ENCODE data around the gene CYRIA. TPM values are rescaled to one million over a fixed set of nuclear protein-coding genes. Genes with fewer than 3 reads are reported as not detected.
A peak's percentile ranks its signal among the peaks of the same experiment; 100 is the strongest.

CYRIA gene
- total RNA-seq: under 1 TPM; 0.20 to 0.31 TPM

DNA sequence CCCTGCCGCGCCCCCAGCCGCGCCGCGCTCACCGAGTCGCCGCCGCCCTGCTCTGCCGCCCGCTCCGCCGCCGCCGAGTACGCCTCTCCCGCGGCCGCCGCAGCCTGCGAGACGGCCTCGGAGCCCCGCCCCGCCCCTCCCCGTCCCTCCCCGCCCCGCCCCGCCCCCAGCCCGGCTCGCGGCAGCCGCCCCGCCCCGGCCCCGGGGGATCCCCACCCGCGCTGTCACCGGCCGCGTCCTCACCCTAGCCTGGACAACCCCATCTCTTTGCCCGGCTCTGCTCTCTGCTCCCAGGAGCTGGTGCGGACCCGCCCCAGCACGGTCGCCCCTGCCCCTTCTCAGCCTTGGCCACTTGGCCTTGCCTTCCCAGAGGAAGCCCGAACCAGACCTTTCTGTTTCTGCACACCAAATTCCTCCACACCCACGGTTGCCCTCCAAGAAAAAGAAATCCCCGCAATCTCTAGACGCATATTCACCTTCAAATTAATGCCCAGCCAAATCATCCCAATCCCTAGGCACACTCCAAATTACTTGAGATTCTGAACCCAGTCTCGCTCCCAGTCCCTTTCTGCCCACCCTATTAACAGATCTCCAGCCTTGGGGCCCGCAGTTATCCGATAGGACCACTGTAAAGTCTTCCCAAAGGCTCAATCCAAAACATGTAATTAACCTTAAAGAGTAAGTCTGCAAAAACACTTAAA lies at the start of gene CYRIA:
Gene CYRIA (minus strand): TSS at position 87 of the 701 bp plus-strand sequence. CDS start 77,715 bp downstream, outside the sequence.
- POLR2A ChIA-PET: no interaction called here
- Mint-ChIP-seq H3K4me1 (peaks cover 20% of the 10 kb centered on the region), H3K9me3 (no peaks in the 10 kb centered on the region), H3K4me3 (peak within 1 kb of the TSS; percentile 70), H3K27me3 (peaks cover 26% of the 10 kb centered on the region), H3K36me3 (ENCODE audit: low read depth) (no peaks in the 10 kb centered on the region), H3K27ac (peak within 1 kb of the TSS; percentile 83)
- CTCF ChIA-PET: interaction anchor here (1.0 kb wide), 1 partner anchor 12 kb away, joined by 3 read pairs; no protein-coding TSS in a partner anchor
- DNase-seq: peak; percentile 52

DNA sequence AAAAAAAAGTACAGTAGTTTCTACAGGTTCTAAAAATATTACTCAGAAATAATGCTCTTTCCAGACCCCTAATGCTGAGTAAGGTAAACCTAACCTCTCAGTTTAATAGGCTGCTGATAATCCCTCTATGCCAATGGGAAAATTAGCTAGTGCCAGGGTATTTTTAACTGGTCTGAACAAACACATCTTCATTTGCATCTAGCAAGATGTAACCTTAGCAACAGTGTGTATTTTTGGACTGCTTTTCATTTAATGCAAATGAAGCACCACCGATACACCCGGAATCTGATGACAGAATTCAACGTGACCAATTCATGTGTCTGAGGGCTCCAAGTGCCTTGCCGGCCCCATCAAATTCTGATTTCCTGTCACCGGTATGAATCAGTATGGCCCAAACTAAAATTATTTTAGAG lies 47.4 kb upstream of the CYRIA start:
- H3K4me1 Mint-ChIP-seq: no peaks in the 10 kb centered on the region
- H3K27ac Mint-ChIP-seq: no peak overlapping the region
- H3K27me3 Mint-ChIP-seq: peaks cover 4% of the 10 kb centered on the region
- ChIA-PET CTCF (no interaction called here), POLR2A (no interaction called here)
- H3K9me3 Mint-ChIP-seq: no peaks in the 10 kb centered on the region
- no peak for DNase-seq
- H3K4me3 Mint-ChIP-seq: no peak overlapping the region
- no peaks in the 10 kb centered on the region for H3K36me3 Mint-ChIP-seq (ENCODE audit: low read depth)

DNA sequence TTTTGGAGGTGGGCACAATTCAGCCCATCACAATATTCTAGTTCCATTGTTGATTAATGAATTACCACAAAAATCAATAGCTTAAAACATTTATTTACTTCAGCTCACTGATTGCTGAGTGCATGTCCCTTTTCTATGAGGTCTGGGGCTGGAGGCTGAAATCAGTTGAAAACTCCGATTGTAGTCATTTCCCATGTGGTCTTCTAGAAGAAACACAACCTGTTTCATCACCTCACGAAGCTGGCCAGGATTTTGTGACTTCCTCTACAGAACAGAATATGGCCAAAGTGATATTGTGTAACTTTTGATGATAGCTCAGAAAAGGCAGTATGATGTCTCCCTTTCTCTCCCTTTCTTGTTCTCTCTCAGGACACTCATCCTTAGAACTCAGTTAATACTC lies 44.1 kb upstream of the CYRIA start:
- H3K27ac Mint-ChIP-seq: no peak overlapping the region

DNA sequence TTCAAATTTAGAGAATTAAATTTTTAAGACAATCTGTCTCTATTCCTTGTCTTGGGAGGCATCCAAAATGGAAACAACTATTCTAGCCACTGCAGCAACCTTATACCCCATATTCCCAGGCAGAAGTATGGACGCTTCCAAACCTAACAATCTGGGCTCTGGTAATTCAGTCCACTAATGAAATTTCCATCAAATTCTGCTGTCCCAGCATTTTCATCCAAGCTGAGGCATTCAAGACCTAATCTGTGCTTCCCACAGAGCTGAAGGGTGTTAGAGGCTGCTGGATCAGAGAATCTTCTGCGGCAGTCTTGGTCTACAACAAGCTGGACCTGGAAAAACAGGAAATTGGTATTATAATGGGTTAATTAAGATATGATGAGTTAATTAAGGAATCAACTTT lies 42.5 kb upstream of the CYRIA start:
- no peaks in the 10 kb centered on the region for H3K9me3 Mint-ChIP-seq
- CTCF ChIA-PET: no interaction called here
- H3K27me3 Mint-ChIP-seq: no peaks in the 10 kb centered on the region
- no peak overlapping the region for H3K27ac Mint-ChIP-seq
- no peaks in the 10 kb centered on the region for H3K4me1 Mint-ChIP-seq
- POLR2A ChIA-PET: no interaction called here
- H3K36me3 Mint-ChIP-seq (ENCODE audit: low read depth): no peaks in the 10 kb centered on the region
- H3K4me3 Mint-ChIP-seq: no peak overlapping the region
- DNase-seq: no peak

More for the DNA sequence above, 44.1 kb upstream of the CYRIA start:
- H3K9me3 Mint-ChIP-seq: no peaks in the 10 kb centered on the region
- H3K27me3 Mint-ChIP-seq: peaks cover 4% of the 10 kb centered on the region
- no peak overlapping the region for H3K4me3 Mint-ChIP-seq
- no peak for DNase-seq
- POLR2A ChIA-PET: no interaction called here
- no peaks in the 10 kb centered on the region for H3K4me1 Mint-ChIP-seq
- CTCF ChIA-PET: no interaction called here
- H3K36me3 Mint-ChIP-seq (ENCODE audit: low read depth): no peaks in the 10 kb centered on the region

DNA sequence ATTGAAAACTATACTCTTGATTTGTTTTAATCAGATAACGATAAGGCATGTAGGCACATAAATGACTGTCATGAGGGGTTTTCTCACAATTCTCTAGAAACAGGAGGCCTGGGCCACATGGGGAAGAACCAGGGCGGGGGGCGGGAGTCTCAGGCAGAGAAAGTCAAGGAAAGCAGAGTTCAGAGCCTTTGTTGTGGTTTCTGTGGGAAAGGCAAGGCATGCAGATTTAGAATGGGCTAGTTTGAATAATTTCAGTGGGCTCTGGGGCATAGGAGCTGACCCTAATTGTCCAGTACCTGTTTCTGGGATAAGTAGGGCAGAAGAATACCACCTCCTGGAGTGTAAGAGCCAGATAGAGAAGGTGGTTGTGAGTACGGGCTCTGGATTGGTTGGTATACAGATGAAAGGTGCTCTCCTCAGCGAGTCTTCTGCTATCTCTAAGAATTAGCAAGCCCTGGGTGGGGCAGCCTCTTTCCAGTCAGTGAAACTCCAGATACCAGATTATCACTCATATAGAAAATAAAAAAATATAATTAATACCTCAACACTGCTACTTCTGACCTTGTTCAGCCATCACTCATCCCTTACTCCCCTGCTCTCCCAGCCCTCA lies 41.5 kb upstream of the CYRIA start:
- no peak for DNase-seq
- CTCF ChIA-PET: interaction anchor here (0.6 kb wide), 1 partner anchor 149 kb away, joined by 3 read pairs; no protein-coding TSS in a partner anchor
- Mint-ChIP-seq H3K27ac (no peak overlapping the region), H3K4me1 (no peaks in the 10 kb centered on the region), H3K9me3 (no peaks in the 10 kb centered on the region), H3K36me3 (ENCODE audit: low read depth) (no peaks in the 10 kb centered on the region), H3K27me3 (no peaks in the 10 kb centered on the region), H3K4me3 (no peak overlapping the region)
- POLR2A ChIA-PET: no interaction called here

DNA sequence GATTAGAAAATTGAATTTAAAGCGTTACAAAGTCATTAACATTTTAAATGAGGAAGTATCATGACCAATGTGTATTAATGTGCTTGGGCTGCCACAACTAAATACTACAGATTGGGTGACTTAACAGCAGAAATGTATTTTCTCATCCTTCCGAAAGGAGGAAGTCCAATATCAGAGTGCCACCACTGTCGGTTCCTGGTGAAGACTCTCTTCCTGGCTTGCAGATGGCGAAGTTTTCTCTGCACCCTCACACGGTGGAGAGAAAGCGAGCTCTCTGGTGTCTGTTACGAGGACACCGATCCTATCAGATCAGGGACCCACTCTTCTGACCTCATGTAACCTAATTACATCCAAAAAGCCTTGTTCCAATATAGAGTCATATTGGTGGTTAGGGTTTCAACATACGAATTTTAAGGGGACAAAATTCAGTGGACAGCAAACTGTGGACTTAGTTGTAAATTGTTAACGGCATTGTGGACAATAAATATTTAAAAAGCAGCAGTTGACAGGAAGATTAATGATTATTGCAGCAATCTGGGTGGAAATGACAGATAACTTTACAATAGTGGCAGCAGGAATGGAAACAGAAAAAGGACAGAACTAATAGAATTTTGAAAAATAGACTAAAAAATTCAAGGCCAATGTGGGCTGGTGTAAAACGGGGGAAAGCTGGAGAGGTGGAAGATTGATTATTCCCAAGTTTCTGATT lies 35.1 kb upstream of the CYRIA start:
- POLR2A ChIA-PET: no interaction called here
- Mint-ChIP-seq H3K4me3 (no peak overlapping the region), H3K36me3 (ENCODE audit: low read depth) (no peaks in the 10 kb centered on the region), H3K27ac (no peak overlapping the region), H3K4me1 (no peaks in the 10 kb centered on the region), H3K27me3 (peaks cover 4% of the 10 kb centered on the region), H3K9me3 (no peaks in the 10 kb centered on the region)
- no peak for DNase-seq
- CTCF ChIA-PET: no interaction called here

DNA sequence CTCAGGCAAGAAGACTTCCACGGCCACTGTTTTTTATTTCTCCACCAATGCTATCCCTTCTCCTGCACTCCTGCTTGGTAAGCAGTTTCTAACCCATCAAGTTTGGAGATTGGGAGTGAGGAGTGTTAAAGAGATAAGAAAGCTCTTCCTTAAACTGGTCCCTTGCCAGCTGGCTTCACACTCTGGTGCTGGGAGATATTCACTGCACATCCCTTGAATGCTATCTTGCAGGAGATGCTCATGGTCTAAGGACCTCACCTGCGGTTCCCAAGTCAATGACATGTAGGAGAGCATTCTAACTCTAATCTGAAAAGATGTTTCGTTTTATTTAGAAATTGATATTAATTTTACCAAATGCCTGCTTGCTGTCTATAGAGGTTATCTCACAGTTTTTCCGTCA lies 28.2 kb upstream of the CYRIA start:
- Mint-ChIP-seq H3K9me3 (no peaks in the 10 kb centered on the region), H3K4me3 (no peak overlapping the region), H3K4me1 (no peaks in the 10 kb centered on the region), H3K27ac (no peak overlapping the region), H3K27me3 (peaks cover 13% of the 10 kb centered on the region), H3K36me3 (ENCODE audit: low read depth) (no peaks in the 10 kb centered on the region)
- DNase-seq: no peak
- ChIA-PET CTCF (no interaction called here), POLR2A (no interaction called here)

DNA sequence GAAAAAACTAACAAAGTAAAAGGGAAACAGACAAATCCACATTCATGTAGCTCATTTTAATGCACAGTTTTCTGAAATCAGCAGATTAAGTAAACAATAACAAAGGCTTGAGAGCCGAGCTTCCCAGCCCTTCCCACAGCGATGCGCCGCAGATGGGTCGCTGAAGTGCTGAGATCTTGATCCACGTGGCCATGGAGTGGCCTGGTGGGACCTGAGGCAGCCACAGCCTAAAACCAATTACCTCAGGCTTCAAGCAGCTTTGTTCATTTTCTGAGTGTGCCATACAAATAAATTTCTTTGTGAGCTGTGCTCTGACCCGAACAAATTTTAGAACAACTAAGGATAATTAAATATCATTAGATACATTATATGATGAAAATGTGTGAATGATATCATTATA lies 25.6 kb upstream of the CYRIA start:
- Mint-ChIP-seq H3K4me3 (no peak overlapping the region), H3K27me3 (peaks cover 11% of the 10 kb centered on the region), H3K27ac (no peak overlapping the region), H3K9me3 (no peaks in the 10 kb centered on the region), H3K36me3 (ENCODE audit: low read depth) (no peaks in the 10 kb centered on the region), H3K4me1 (no peaks in the 10 kb centered on the region)
- no peak for DNase-seq
- CTCF ChIA-PET: no interaction called here
- POLR2A ChIA-PET: no interaction called here

DNA sequence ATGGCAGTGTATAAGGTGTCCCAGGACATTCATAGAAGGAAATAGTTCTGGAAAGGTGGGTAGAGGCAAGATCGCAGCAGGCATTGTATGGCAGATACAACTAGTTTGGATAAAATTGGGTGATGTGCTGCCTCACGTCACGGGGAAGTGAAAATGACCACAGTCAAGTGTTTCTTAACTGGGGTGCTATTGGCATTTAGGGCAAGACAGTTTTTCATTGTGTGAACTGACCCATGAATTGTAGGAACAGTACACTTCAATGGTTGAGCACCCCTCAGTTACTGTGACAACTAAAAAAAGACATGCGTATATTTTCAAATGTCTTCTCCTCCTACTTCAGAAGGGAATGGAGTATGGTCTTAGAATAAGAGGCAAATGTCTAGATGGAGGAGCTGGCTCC lies 22.3 kb upstream of the CYRIA start:
- ChIA-PET POLR2A (no interaction called here), CTCF (no interaction called here)
- no peak overlapping the region for H3K4me3 Mint-ChIP-seq
- no peaks in the 10 kb centered on the region for H3K36me3 Mint-ChIP-seq (ENCODE audit: low read depth)
- H3K4me1 Mint-ChIP-seq: no peaks in the 10 kb centered on the region
- H3K9me3 Mint-ChIP-seq: no peaks in the 10 kb centered on the region
- DNase-seq: no peak
- H3K27ac Mint-ChIP-seq: no peak overlapping the region
- peaks cover 9% of the 10 kb centered on the region for H3K27me3 Mint-ChIP-seq

DNA sequence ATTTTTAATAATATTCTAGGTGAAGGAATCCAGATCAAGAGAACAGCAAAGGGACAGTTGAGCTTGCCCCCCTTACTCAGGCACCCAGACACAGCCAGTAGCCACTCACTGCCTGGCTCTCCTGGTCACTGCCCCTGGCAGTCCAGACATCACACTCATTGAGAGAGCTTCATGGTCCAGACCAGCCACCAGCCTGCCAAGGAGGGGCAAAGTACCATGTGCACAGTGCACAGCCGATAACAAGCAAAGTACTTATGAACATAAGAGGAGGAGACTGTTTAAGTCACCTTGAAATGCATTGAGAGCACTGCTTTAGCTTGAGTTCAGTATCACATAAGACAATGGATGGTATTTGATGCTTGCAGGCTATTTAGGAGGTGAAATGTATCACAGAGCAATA lies 21.6 kb upstream of the CYRIA start:
- Mint-ChIP-seq H3K9me3 (no peaks in the 10 kb centered on the region), H3K27ac (no peak overlapping the region), H3K36me3 (ENCODE audit: low read depth) (no peaks in the 10 kb centered on the region), H3K27me3 (peaks cover 5% of the 10 kb centered on the region), H3K4me1 (no peaks in the 10 kb centered on the region), H3K4me3 (no peak overlapping the region)
- no peak for DNase-seq
- ChIA-PET CTCF (no interaction called here), POLR2A (no interaction called here)

DNA sequence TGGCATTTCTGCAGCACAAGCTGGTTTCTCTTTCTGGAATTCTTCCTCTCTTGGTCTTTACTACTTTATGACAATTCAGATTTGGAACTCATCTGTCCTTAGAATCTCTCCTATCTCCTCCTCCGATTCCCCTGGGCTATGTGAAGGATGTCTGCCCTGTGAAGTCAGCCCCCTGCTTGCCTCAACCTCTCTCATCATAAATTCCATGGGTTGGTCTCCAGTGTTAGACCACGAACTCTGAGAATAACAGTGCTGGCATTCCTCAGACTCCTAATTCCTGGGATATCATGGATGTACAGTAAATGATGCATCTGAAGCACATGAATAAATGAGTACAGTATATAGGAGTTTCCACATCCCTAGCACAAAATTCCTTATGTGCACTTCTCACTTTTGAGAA lies 21.0 kb upstream of the CYRIA start:
- Mint-ChIP-seq H3K4me1 (no peaks in the 10 kb centered on the region), H3K27me3 (peaks cover 5% of the 10 kb centered on the region), H3K36me3 (ENCODE audit: low read depth) (no peaks in the 10 kb centered on the region), H3K27ac (no peak overlapping the region), H3K9me3 (no peaks in the 10 kb centered on the region), H3K4me3 (no peak overlapping the region)
- POLR2A ChIA-PET: no interaction called here
- no peak for DNase-seq
- CTCF ChIA-PET: no interaction called here

DNA sequence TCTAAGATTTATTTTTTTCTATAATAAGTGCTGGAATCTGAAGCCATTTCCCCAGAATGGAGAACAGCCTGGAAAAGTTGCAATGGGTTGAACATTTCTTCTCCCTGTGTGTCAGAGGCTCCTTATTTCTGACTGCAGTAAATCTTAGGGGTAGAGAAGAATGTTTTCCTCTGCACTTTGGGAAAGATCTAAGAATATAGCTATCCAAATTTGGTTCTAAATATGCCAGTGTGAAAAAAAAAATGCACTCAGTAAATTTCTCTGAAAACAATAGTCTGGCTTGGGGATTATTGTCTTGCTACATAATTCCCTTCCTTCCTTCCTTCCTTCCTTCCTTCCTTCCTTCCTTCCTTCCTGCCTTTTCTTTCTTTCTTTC lies 19.7 kb upstream of the CYRIA start:
- POLR2A ChIA-PET: no interaction called here

DNA sequence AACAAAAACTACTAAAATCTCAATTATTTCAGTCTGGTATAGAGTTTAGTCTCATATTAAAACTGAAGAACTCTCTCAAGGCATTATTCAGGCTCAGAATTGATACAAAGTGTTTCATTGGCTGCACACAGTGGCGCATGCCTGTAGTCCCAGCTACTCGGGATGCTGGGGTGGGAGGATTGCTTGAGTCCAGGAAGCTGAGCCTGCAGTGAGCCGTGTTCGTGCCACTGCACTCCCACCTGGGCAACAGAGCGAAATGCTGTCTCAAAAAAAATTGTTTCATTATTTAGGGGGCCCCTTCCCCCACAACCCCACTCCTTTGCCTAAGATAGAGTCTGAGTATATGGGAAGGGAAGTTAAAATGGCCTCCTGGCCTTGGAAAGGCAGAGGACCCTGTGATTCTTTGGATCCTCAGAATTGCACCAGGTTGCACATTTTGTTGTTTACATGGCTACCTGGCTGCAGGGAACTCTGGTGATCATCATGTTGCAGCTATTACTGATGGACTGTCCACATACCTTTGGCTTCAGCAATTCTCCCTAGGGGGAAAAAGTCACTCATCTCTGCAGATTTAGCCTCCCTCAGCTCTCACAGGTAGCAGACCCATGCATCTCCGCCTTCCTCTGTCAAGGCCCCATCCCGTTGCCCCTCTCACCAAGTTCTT lies 19.2 kb upstream of the CYRIA start:
- peaks cover 5% of the 10 kb centered on the region for H3K27me3 Mint-ChIP-seq
- no peak overlapping the region for H3K4me3 Mint-ChIP-seq
- POLR2A ChIA-PET: no interaction called here
- DNase-seq: no peak
- no peaks in the 10 kb centered on the region for H3K4me1 Mint-ChIP-seq
- H3K36me3 Mint-ChIP-seq (ENCODE audit: low read depth): no peaks in the 10 kb centered on the region
- CTCF ChIA-PET: no interaction called here
- no peak overlapping the region for H3K27ac Mint-ChIP-seq
- H3K9me3 Mint-ChIP-seq: no peaks in the 10 kb centered on the region

More for the DNA sequence above, 19.7 kb upstream of the CYRIA start:
- H3K9me3 Mint-ChIP-seq: no peaks in the 10 kb centered on the region
- no peak overlapping the region for H3K4me3 Mint-ChIP-seq
- DNase-seq: no peak
- CTCF ChIA-PET: no interaction called here
- no peak overlapping the region for H3K27ac Mint-ChIP-seq
- H3K36me3 Mint-ChIP-seq (ENCODE audit: low read depth): no peaks in the 10 kb centered on the region
- H3K4me1 Mint-ChIP-seq: no peaks in the 10 kb centered on the region
- H3K27me3 Mint-ChIP-seq: peaks cover 5% of the 10 kb centered on the region

Measured in activated CD4-positive, alpha-beta T cell treated with anti-CD3 and anti-CD28 coated beads, Interleukin-2, amount 10 ng/mL, durations not matched to agents 7 days and 5 days (primary cell).